Neural cell (in vitro differentiated cells): Measurements from ENCODE around the gene RBKS. TPM values are rescaled to one million over a fixed set of nuclear protein-coding genes. Genes with fewer than 3 reads are reported as not detected.
"Not testable (repeated sequence)": the region's sequence is repeated elsewhere in the genome, so short reads cannot be mapped to it uniquely, and the experiment has no call there.

Experiments
- H2AFZ ChIP-seq: fragments of 200-600, 300-800 bp; sonication (generic), shearing (Covaris generic); 2 replicates; pipeline ENCODE4 v1.6.0; 2014; ENCODE audit warnings: low read depth, mild to moderate bottlenecking, antibody characterized with exemption, low read length, moderate library complexity
- H3F3A ChIP-seq: fragments of 200-600 bp; shearing (Covaris generic); 2 replicates; pipeline ENCODE4 v1.6.1; 2016; ENCODE audit warnings: mild to moderate bottlenecking, moderate library complexity, mixed read lengths, antibody characterized with exemption, low read length; ENCODE audit not compliant: insufficient read depth, poor library complexity, severe bottlenecking
- H3K27ac ChIP-seq: fragments of 200-600, 300-800 bp; sonication (generic), shearing (Covaris generic); 2 replicates; pipeline ENCODE4 v1.5.1; 2014; ENCODE audit warnings: mild to moderate bottlenecking, low read length, moderate library complexity
- H3K27me3 ChIP-seq: fragments of 300-800, 200-600 bp; sonication (generic), shearing (Covaris generic); 2 replicates; pipeline ENCODE4 v1.6.0; 2014; ENCODE audit warnings: mild to moderate bottlenecking, low read depth, low read length, moderate library complexity; ENCODE audit not compliant: insufficient read depth
- H3K36me3 ChIP-seq: fragments of 300-800, 200-600 bp; sonication (generic), shearing (Covaris generic); 2 replicates; pipeline ENCODE4 v1.5.1; 2014; ENCODE audit warnings: mild to moderate bottlenecking, antibody characterized with exemption, low read length, moderate library complexity; ENCODE audit not compliant: insufficient read depth
- H3K4me2 ChIP-seq: fragments of 300-800, 200-600 bp; sonication (generic), shearing (Covaris generic); 2 replicates; pipeline ENCODE4 v1.6.0; 2014; ENCODE audit warnings: mild to moderate bottlenecking, low read length
- H3K4me3 ChIP-seq: fragments of 300-800, 200-600 bp; sonication (generic), shearing (Covaris generic); 2 replicates; pipeline ENCODE4 v1.5.1; 2014; ENCODE audit warnings: mild to moderate bottlenecking, low read length, moderate library complexity
- H3K79me2 ChIP-seq: fragments of 200-600 bp; shearing (Covaris generic); replicated peaks from 2 replicates; pipeline ENCODE4 v1.6.0; 2014; ENCODE audit warnings: mild to moderate bottlenecking, low read length, moderate library complexity; ENCODE audit not compliant: insufficient read depth
- H3K9ac ChIP-seq: fragments of 300-800, 200-600 bp; sonication (generic), shearing (Covaris generic); 2 replicates; pipeline ENCODE4 v1.6.1; 2016; ENCODE audit warnings: mild to moderate bottlenecking, low read length, mixed read lengths
- H3K9me2 ChIP-seq: fragments of 200-600 bp; shearing (Covaris generic); 2 replicates; pipeline ENCODE4 v1.6.1; 2016; ENCODE audit warnings: mild to moderate bottlenecking, low read length, mixed read lengths; ENCODE audit not compliant: insufficient read depth
- H3K9me3 ChIP-seq: fragments of 200-600, 300-800 bp; sonication (generic), shearing (Covaris generic); 2 replicates; pipeline ENCODE4 v1.6.1; 2016; ENCODE audit warnings: mild to moderate bottlenecking, mixed run types, low read length, moderate library complexity, mixed read lengths
- H4K20me1 ChIP-seq: fragments of 200-600 bp; shearing (Covaris generic); 2 replicates; pipeline ENCODE4 v1.6.1; 2016; ENCODE audit warnings: mild to moderate bottlenecking, mixed run types; ENCODE audit not compliant: insufficient read depth
- CTCF ChIP-seq: fragments of 450-650 bp; IDR thresholded peaks from 2 replicates; pipeline ENCODE4 v1.5.1; 2014; ENCODE audit warnings: antibody characterized with exemption, mild to moderate bottlenecking, moderate library complexity; ENCODE audit not compliant: poor library complexity, severe bottlenecking
- EP300 ChIP-seq: fragments of 450-650 bp; conservative IDR thresholded peaks from 2 replicates; pipeline ENCODE4 v1.6.1; 2014; ENCODE audit warnings: antibody characterized with exemption, mild to moderate bottlenecking, moderate library complexity; ENCODE audit not compliant: poor library complexity, severe bottlenecking
- EZH2 ChIP-seq: fragments of 200-600, 300-800 bp; shearing (Covaris generic), sonication (generic); IDR thresholded peaks from 2 replicates; pipeline ENCODE4 v1.6.1; 2014; ENCODE audit warnings: antibody characterized with exemption, low read length, borderline replicate concordance, mild to moderate bottlenecking; ENCODE audit not compliant: insufficient read depth, poor library complexity, severe bottlenecking
- MXI1 ChIP-seq: fragments of 450-650 bp; conservative IDR thresholded peaks from 2 replicates; pipeline ENCODE4 v1.6.1; 2014; ENCODE audit warnings: antibody characterized with exemption, mild to moderate bottlenecking; ENCODE audit not compliant: poor library complexity, severe bottlenecking
- POLR2AphosphoS5 ChIP-seq: IDR thresholded peaks from 2 replicates; pipeline ENCODE4 v1.6.1; 2012
- RAD21 ChIP-seq: fragments of 450-650 bp; conservative IDR thresholded peaks from 2 replicates; pipeline ENCODE4 v1.6.1; 2014; ENCODE audit warnings: antibody characterized with exemption, mild to moderate bottlenecking, moderate library complexity
- SMC3 ChIP-seq: fragments of 450-650 bp; conservative IDR thresholded peaks from 2 replicates; pipeline ENCODE4 v1.6.1; 2014; ENCODE audit warnings: antibody characterized with exemption, mild to moderate bottlenecking, moderate library complexity; ENCODE audit not compliant: poor library complexity
- TAF1 ChIP-seq: IDR thresholded peaks from 2 replicates; pipeline ENCODE4 v1.6.1; 2012; ENCODE audit warnings: low read depth
- polyA plus RNA-seq: library from polyadenylated mRNA; depleted of rRNA; stranded (reverse); fragments of >200 nt; gene quantifications from 2 replicates; pipeline ENCODE4 v1.2.3, GENCODE V29; 2014
- TF ChIP-seq, protein P1 (sequence below): IDR thresholded peaks from 2 replicates; pipeline ENCODE4 v1.6.1; 2012; ENCODE audit warnings: borderline replicate concordance

RBKS gene
- polyA plus RNA-seq, 1 donor from 2014 or later = 5.4 TPM

- Histone ChIP-seq H3K27ac (no peak overlapping the region), H3F3A (no peaks in the 10 kb centered on the region), H3K4me2 (no peak overlapping the region), H3K9me2 (no peaks in the 10 kb centered on the region), H3K9me3 (no peaks in the 10 kb centered on the region), H3K9ac (no peak overlapping the region), H2AFZ (no peak overlapping the region), H3K79me2 (no peaks in the 10 kb centered on the region), H3K36me3 (no peaks in the 10 kb centered on the region), H3K4me3 (no peak overlapping the region), H4K20me1 (no peaks in the 10 kb centered on the region), H3K27me3 (no peaks in the 10 kb centered on the region)
- TF ChIP-seq POLR2AphosphoS5 (no peak), TAF1 (no peak), EP300 (no peak), MXI1 (no peak), EZH2 (no peak), CTCF (no peak), SMC3 (no peak), RAD21 (no peak)
- TF ChIP-seq, protein P1, sequence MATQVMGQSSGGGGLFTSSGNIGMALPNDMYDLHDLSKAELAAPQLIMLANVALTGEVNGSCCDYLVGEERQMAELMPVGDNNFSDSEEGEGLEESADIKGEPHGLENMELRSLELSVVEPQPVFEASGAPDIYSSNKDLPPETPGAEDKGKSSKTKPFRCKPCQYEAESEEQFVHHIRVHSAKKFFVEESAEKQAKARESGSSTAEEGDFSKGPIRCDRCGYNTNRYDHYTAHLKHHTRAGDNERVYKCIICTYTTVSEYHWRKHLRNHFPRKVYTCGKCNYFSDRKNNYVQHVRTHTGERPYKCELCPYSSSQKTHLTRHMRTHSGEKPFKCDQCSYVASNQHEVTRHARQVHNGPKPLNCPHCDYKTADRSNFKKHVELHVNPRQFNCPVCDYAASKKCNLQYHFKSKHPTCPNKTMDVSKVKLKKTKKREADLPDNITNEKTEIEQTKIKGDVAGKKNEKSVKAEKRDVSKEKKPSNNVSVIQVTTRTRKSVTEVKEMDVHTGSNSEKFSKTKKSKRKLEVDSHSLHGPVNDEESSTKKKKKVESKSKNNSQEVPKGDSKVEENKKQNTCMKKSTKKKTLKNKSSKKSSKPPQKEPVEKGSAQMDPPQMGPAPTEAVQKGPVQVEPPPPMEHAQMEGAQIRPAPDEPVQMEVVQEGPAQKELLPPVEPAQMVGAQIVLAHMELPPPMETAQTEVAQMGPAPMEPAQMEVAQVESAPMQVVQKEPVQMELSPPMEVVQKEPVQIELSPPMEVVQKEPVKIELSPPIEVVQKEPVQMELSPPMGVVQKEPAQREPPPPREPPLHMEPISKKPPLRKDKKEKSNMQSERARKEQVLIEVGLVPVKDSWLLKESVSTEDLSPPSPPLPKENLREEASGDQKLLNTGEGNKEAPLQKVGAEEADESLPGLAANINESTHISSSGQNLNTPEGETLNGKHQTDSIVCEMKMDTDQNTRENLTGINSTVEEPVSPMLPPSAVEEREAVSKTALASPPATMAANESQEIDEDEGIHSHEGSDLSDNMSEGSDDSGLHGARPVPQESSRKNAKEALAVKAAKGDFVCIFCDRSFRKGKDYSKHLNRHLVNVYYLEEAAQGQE = no peak
Observed at GRCh38 chr2:27885234-27885633, 5.0 kb downstream of the RBKS start.

- H4K20me1 ChIP-seq = no peaks in the 10 kb centered on the region
- H3F3A ChIP-seq = no peaks in the 10 kb centered on the region
- H3K4me3 ChIP-seq = no peak overlapping the region
- H3K9me2 ChIP-seq = no peaks in the 10 kb centered on the region
- no peak overlapping the region for H3K4me2 ChIP-seq
- H2AFZ ChIP-seq = no peak overlapping the region
- TF ChIP-seq EP300 (no peak), EZH2 (no peak), POLR2AphosphoS5 (no peak), SMC3 (no peak), TAF1 (no peak), MXI1 (no peak), CTCF (no peak), RAD21 (no peak)
- TF ChIP-seq, protein P1 = no peak
- H3K36me3 ChIP-seq = no peaks in the 10 kb centered on the region
- H3K27me3 ChIP-seq = no peaks in the 10 kb centered on the region
- no peak overlapping the region for H3K27ac ChIP-seq
- H3K79me2 ChIP-seq = no peaks in the 10 kb centered on the region
- H3K9ac ChIP-seq = no peak overlapping the region
- no peaks in the 10 kb centered on the region for H3K9me3 ChIP-seq
Observed at GRCh38 chr2:27884601-27885000, 5.6 kb downstream of the RBKS start.

- not testable (repeated sequence) for H2AFZ ChIP-seq
Observed at GRCh38 chr2:27882584-27882922, 7.6 kb downstream of the RBKS start.

More at GRCh38 chr2:27882584-27882922, 7.6 kb downstream of the RBKS start:
- not testable (repeated sequence) for H3F3A ChIP-seq, H3K36me3 ChIP-seq, H3K9ac ChIP-seq, H3K9me3 ChIP-seq, H3K27ac ChIP-seq, H3K9me2 ChIP-seq, H3K4me3 ChIP-seq, H3K79me2 ChIP-seq, H4K20me1 ChIP-seq, H3K27me3 ChIP-seq, H3K4me2 ChIP-seq
